Lung (tissue), 12 donors: ENCODE measurements around the gene NAGPA. TPM values are rescaled to one million over a fixed set of nuclear protein-coding genes. Genes with fewer than 3 reads are reported as not detected.

Experiments used
- ATAC-seq: fragments of 200-7000 bp; cut with Tn5 transposase; one replicate; pipeline ENCODE4 v1.9.1; 2020; ENCODE audit warnings: moderate number of reproducible peaks; ENCODE audit not compliant: insufficient read depth, low FRiP score
- DNase-seq, 3 donors: peaks; one replicate each; pipeline ENCODE4 v3.0.0-alpha.2; 2013 to 2017
- H3K27ac ChIP-seq, 2 donors: one replicate each; pipeline ENCODE4 v1.5.1; 2013; ENCODE audit warnings: mild to moderate bottlenecking in 2 of 2, moderate library complexity in 2 of 2, control low read depth in 1 of 2, inconsistent platforms in 1 of 2, low read depth in 1 of 2, low read length in 1 of 2
- H3K27me3 ChIP-seq, 3 donors: one replicate each; pipeline ENCODE4 v1.5.1; 2013; ENCODE audit warnings: low read length in 2 of 3; ENCODE audit not compliant: control insufficient read depth in 3 of 3, insufficient read depth in 3 of 3
- H3K36me3 ChIP-seq, 4 donors: one replicate each; pipeline ENCODE4 v1.5.1; 2013; ENCODE audit warnings: low read length in 4 of 4, mild to moderate bottlenecking in 1 of 4, moderate library complexity in 1 of 4; ENCODE audit not compliant: control insufficient read depth in 4 of 4, insufficient read depth in 4 of 4
- H3K4me1 ChIP-seq, 5 donors: one replicate each; pipeline ENCODE4 v1.5.1; 2013; ENCODE audit warnings: low read length in 5 of 5, mild to moderate bottlenecking in 2 of 5, moderate library complexity in 1 of 5; ENCODE audit not compliant: control insufficient read depth in 5 of 5, insufficient read depth in 5 of 5
- H3K4me3 ChIP-seq: one replicate; pipeline ENCODE4 v1.5.1; 2013; ENCODE audit warnings: mild to moderate bottlenecking, control low read depth, moderate library complexity
- H3K9ac ChIP-seq, 2 donors: one replicate each; pipeline ENCODE4 v1.5.1; 2013; ENCODE audit warnings: low read length in 2 of 2, control low read depth in 1 of 2; ENCODE audit not compliant: insufficient read depth in 1 of 2
- H3K9me3 ChIP-seq, 4 donors: one replicate each; pipeline ENCODE4 v1.5.1; 2013; ENCODE audit warnings: low read length in 3 of 4, mild to moderate bottlenecking in 1 of 4, moderate library complexity in 1 of 4; ENCODE audit not compliant: control insufficient read depth in 4 of 4, insufficient read depth in 3 of 4
- CTCF ChIP-seq: IDR thresholded peaks from 2 replicates; pipeline ENCODE4 v1.5.1; 2012; ENCODE audit warnings: mild to moderate bottlenecking; ENCODE audit errors: control extremely low read depth, extremely low read depth
- WGBS, 2 donors: extraction: QIAGEN DNeasy Blood & Tissue Kit; methylation state at CpG; one replicate each; pipeline ENCODE4 v1.1.7; 2013; 5-methylcytosine and 5-hydroxymethylcytosine counted together
- polyA plus RNA-seq, 2 donors: library from polyadenylated mRNA; stranded (reverse); fragments of 200-250 nt; gene quantifications; one replicate each; pipeline ENCODE4 v1.2.1, GENCODE V29; 2013
- total RNA-seq, 2 donors: library from RNA; depleted of rRNA in 1 of 2; stranded (reverse); fragments of >200 nt in 1 of 2; gene quantifications; one replicate each; pipeline ENCODE4 v1.2.1, GENCODE V29; 2014 to 2021
- donor health status: control.
- donor health status: control.
- donor health status: Bipolar disorder and iron deficiency.
- donor health status: healthy.
- donor health status: DM: yes; HTN: yes; CAD: no.

The NAGPA gene
- total and polyA plus RNA-seq, 4 donors, result 7.8 to 20.3 (median 12.5) TPM

DNA sequence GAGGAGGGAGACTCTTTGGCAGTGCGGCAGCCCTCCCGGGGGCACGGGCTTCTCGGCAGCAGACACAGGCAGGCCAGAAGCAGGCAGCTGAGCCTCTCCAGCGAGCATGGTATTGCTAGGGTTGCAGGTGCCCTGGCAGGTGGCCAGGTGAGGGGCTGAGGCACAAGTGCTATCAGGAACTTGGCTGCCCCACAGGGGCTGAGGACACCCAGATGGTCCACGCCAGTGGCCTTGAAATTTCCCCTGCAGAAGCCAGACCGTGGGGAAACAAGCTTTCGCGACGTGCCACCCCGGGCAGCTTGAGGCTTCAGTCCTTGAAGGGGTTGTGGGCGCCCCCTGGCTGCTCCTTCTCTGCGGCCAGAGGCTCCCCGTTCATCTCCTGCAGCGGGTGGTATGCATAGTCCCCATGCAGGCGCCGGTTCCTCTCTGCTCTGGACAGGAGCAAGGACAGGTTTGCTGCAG, 8.5 kb downstream of the NAGPA start:
- peak in 2 of 3 donors; percentile 12 to 16 for DNase-seq
- Histone ChIP-seq H3K9ac (no peak overlapping the region), H3K9me3 (no peaks in the 10 kb centered on the region), H3K4me1 (no peaks in the 10 kb centered on the region), H3K36me3 (peaks cover 0 to 16% (median 0%) of the 10 kb centered on the region in 4 donors), H3K4me3 (no peak overlapping the region), H3K27me3 (no peaks in the 10 kb centered on the region), H3K27ac (no peak overlapping the region)
- no peak for TF ChIP-seq CTCF
- WGBS, 2 donors, result 58 to 63% methylated on average over 17 of the region's 17 CpGs
- no peak for ATAC-seq

DNA sequence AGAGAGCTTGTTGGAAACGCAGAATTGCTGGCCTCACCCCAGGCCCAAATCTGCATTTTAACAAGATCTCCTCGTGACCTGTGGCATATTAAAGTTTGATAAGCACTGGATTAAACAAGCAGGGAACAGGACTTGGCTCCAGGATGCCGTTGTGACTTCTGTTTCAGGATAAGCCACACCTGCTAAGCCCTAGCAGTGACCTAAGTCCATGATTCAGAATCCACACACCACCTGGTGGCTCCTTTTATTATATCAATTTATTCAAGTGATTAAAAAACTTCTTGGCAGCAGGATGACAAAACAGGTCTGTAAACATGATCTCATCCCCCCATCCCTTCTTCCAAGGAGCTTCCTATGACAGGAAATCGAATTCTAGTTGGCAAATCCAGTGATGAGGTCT, 9.1 kb downstream of the NAGPA start:
- TF ChIP-seq CTCF, result no peak
- H3K36me3 ChIP-seq, result peaks cover 0 to 11% (median 0%) of the 10 kb centered on the region in 4 donors
- H3K9me3 ChIP-seq, result no peaks in the 10 kb centered on the region
- no peak for DNase-seq
- H3K9ac ChIP-seq, result no peak overlapping the region
- no peaks in the 10 kb centered on the region for H3K27me3 ChIP-seq
- H3K4me3 ChIP-seq, result no peak overlapping the region
- no peak for ATAC-seq
- H3K4me1 ChIP-seq, result no peaks in the 10 kb centered on the region
- WGBS, 2 donors, result 64 to 76% methylated on average over 4 of the region's 4 CpGs
- no peak overlapping the region for H3K27ac ChIP-seq

GRCh38 chr16:5022521-5022920, 11.2 kb downstream of the NAGPA start:
- Histone ChIP-seq H3K4me3 (no peak overlapping the region), H3K27ac (no peak overlapping the region), H3K36me3 (peaks cover 0 to 6% (median 0%) of the 10 kb centered on the region in 4 donors), H3K9ac (no peak overlapping the region), H3K4me1 (no peaks in the 10 kb centered on the region), H3K27me3 (no peaks in the 10 kb centered on the region), H3K9me3 (no peaks in the 10 kb centered on the region)
- TF ChIP-seq CTCF, result no peak
- no peak for DNase-seq
- no peak for ATAC-seq
- WGBS, 2 donors, result 79% methylated on average over 6 of the region's 6 CpGs

DNA sequence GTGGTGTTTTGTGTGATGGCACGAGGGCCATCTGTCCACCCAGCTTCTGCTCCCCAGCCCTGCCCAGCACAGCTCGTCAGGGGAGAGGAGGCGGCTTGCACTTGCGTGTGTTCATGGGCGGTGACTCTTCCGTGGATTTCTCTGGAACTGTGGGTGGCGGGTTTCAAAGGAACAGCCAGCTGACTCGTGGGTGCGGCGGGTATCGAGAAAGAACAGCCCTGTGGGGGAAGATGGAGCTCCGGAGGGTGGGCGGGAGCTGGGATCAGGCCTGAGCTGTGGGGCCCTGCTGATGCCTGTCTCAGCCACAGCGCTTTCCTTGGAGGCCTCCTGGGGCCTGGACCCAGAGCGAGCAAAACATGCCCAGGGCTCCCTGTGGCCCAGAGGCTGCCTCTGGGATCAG, 13.2 kb downstream of the NAGPA start:
- Histone ChIP-seq H3K27ac (no peak overlapping the region), H3K9me3 (no peaks in the 10 kb centered on the region), H3K36me3 (peaks cover 0 to 5% (median 0%) of the 10 kb centered on the region in 4 donors), H3K4me1 (no peaks in the 10 kb centered on the region), H3K9ac (no peak overlapping the region), H3K27me3 (no peaks in the 10 kb centered on the region), H3K4me3 (no peak overlapping the region)
- no peak for DNase-seq
- ATAC-seq, result no peak
- TF ChIP-seq CTCF, result no peak
- 74 to 82% methylated on average over 15 of the region's 15 CpGs for WGBS, 2 donors
